ENCODE results near the gene PDE4D. TPM values are rescaled to one million over a fixed set of nuclear protein-coding genes. Genes with fewer than 3 reads are reported as not detected.

PDE4D gene
- total RNA-seq, 4 donors from 2014 or later, result 6.7 to 21.0 (median 15.0) TPM

DNA sequence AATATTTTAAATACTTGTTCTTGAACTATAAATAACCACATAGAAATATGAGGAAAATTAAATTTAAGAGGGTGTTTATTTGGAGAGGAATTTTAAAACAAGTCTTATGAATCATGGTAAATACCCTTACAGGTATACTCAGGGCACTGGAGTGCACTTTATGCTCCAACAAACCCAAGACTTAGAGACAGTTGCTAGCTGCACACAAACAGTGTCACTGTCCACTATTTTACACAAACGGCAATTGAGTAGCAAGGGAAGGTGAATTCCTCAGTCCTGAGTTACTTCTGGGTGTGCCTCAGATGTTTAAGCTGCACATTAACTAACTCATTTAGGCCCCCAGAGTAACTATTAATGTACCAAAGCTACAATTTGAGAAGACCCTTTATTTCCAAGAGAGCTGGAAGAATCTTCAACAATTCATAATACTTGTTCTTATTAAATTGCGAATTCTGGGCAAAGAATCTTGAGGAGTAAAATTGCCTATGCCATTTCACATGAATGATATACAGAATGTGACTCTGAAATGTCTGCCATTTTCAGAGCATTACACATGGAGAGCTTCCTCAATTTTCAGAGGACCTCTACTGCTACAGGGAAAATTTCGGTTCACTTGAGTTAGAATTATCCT is 371.2 kb downstream of the PDE4D start:
- no peak overlapping the region for H3K4me3 ChIP-seq (ENCODE audit: low read depth, poor library complexity, severe bottlenecking)
- no peak for TF ChIP-seq POLR2A (IDR thresholded peaks at IDR 0.05)
- TF ChIP-seq, protein P1, sequence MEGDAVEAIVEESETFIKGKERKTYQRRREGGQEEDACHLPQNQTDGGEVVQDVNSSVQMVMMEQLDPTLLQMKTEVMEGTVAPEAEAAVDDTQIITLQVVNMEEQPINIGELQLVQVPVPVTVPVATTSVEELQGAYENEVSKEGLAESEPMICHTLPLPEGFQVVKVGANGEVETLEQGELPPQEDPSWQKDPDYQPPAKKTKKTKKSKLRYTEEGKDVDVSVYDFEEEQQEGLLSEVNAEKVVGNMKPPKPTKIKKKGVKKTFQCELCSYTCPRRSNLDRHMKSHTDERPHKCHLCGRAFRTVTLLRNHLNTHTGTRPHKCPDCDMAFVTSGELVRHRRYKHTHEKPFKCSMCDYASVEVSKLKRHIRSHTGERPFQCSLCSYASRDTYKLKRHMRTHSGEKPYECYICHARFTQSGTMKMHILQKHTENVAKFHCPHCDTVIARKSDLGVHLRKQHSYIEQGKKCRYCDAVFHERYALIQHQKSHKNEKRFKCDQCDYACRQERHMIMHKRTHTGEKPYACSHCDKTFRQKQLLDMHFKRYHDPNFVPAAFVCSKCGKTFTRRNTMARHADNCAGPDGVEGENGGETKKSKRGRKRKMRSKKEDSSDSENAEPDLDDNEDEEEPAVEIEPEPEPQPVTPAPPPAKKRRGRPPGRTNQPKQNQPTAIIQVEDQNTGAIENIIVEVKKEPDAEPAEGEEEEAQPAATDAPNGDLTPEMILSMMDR (IDR thresholded peaks at IDR 0.05), result no peak
- DNase-seq (ENCODE audit: low spot score in 2 of 2), result no peak
- 46 to 87% methylated on average over 3 of the region's 3 CpGs for WGBS, 2 donors
- intact Hi-C loops (cut with DNase I; ENCODE audit: low total_unique reads), result no loop called here

DNA sequence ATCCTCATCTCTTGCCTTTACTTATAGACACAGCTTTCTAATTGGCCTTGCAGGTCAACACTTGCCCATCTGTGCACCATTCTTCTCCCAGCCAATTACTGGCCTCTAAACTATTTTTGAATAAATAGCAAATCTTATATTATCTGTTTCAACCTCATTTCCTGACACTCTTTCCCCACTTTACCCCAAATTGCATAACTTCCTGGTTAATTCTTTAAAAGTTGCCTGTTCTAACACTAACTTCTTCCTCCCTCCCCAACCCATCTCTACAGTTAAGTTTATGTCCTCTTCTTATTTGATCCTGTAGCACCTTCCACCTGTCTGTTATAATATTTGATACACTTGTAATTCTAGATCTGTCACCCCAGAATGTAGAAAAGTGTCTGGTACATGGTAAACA is 372.1 kb downstream of the PDE4D start:
- DNase-seq (ENCODE audit: low spot score in 2 of 2), result no peak
- intact Hi-C loops (cut with DNase I; ENCODE audit: low total_unique reads), result no loop called here
- TF ChIP-seq, protein P1 (IDR thresholded peaks at IDR 0.05), result no peak
- no peak for TF ChIP-seq POLR2A (IDR thresholded peaks at IDR 0.05)
- H3K4me3 ChIP-seq (ENCODE audit: low read depth, poor library complexity, severe bottlenecking), result no peak overlapping the region

DNA sequence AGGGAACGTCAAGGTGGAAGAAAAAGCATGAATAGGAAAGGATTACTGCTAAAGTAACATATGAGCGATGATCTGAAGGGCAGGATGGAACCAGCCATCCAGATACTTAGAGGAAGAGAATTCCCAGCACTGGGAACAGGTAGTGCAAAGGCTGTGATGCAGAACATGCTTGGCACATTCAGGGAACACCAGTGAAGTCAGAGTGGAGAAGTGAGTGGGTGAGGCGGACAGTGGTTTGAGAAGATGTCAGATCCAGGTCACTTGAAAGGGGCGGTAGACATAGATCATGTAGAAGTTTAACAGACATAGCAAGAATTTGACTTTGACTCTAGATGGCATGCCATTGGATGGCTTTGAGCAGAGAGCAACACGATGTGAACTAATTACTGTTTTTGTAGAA is 374.2 kb downstream of the PDE4D start:
- intact Hi-C loops (cut with DNase I; ENCODE audit: low total_unique reads), result no loop called here
- TF ChIP-seq, protein P1 (IDR thresholded peaks at IDR 0.05), result no peak
- TF ChIP-seq POLR2A (IDR thresholded peaks at IDR 0.05), result no peak
- no peak for DNase-seq (ENCODE audit: low spot score in 2 of 2)
- WGBS, 2 donors, result 91 to 96% methylated on average over 5 of the region's 5 CpGs
- no peak overlapping the region for H3K4me3 ChIP-seq (ENCODE audit: low read depth, poor library complexity, severe bottlenecking)

DNA sequence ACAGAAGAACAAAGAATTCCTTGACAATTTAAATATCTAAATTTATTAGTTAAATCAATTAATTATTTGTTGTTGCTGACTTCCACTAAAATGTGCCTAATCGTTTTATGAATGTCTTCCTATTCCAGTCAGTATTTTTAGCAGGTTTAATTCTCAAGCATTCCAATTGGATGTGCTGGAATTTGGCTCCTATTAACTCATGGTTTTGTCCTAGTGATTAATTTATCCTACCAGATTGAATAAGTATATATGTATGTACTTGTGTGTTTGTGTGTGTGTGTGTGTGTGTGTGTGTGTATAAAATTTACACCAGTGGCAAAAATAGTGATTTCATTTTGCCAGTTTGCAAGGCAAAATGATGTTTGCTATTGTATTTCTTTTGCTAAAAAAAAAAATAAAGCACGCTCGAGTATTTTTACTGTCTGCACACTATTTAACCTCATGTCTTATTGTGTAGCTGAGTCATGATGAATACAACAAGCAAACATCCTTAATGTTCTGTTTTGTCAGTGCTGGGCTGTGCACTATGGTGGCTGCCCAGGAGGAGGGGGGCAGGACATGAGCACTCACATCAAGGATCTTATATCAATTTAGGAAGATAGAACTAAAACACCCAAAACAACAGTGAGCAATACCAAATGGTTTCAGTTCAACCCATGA is 375.5 kb downstream of the PDE4D start:
- H3K4me3 ChIP-seq (ENCODE audit: low read depth, poor library complexity, severe bottlenecking), result no peak overlapping the region
- intact Hi-C loops (cut with DNase I; ENCODE audit: low total_unique reads), result no loop called here
- no peak for DNase-seq (ENCODE audit: low spot score in 2 of 2)
- 48 to 52% methylated on average over 3 of the region's 3 CpGs for WGBS, 2 donors
- TF ChIP-seq, protein P1 (IDR thresholded peaks at IDR 0.05), result no peak
- no peak for TF ChIP-seq POLR2A (IDR thresholded peaks at IDR 0.05)

DNA sequence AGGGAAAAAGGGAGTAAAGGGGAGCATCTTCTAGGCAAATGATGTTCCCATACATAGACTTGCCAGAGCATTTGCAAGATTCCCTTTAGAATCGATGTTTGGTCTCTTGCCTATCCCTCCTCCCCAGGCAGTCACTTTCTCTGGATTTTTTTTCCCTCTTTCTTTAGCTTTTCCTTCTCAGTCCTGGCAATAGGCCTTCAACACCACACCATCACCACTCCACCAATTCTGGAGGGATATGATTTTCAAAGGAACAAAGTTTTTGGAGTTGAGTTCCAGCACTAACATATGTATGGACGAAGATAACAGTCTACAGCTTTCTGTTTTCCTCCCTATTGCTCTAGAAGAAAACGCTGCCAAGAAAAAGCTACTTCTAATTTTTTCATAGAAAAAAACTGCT is 377.4 kb downstream of the PDE4D start:
- intact Hi-C loops (cut with DNase I; ENCODE audit: low total_unique reads), result no loop called here
- no peak overlapping the region for H3K4me3 ChIP-seq (ENCODE audit: low read depth, poor library complexity, severe bottlenecking)
- no peak for TF ChIP-seq POLR2A (IDR thresholded peaks at IDR 0.05)
- TF ChIP-seq, protein P1 (IDR thresholded peaks at IDR 0.05), result no peak
- WGBS, 2 donors, result 85 to 87% methylated on average over 3 of the region's 3 CpGs
- no peak for DNase-seq (ENCODE audit: low spot score in 2 of 2)
